Keratinocyte (primary cell): Measurements from ENCODE around the gene TCERG1L.

ENCODE experiments used
- EZH2 ChIP-seq: IDR thresholded peaks from one replicate; pipeline ENCODE4 v1.6.1; 2012; ENCODE audit warnings: inconsistent platforms, mild to moderate bottlenecking, low read length, moderate library complexity
- TF ChIP-seq, protein P1 (sequence below), 3 experiments: IDR thresholded peaks in 1 of 3; conservative IDR thresholded peaks in 1 of 3; optimal IDR thresholded peaks in 1 of 3; 2 replicates in 2 of 3; 3 replicates in 1 of 3; pipeline versions ENCODE3 to v1.5.1; 2011; ENCODE audit warnings: low read length in 3 of 3, mild to moderate bottlenecking in 3 of 3, moderate library complexity in 2 of 3, control low read depth in 1 of 3, inconsistent platforms in 1 of 3; ENCODE audit not compliant: insufficient read depth in 2 of 3; ENCODE audit errors: extremely low read depth in 1 of 3

- TF ChIP-seq, protein P1, sequence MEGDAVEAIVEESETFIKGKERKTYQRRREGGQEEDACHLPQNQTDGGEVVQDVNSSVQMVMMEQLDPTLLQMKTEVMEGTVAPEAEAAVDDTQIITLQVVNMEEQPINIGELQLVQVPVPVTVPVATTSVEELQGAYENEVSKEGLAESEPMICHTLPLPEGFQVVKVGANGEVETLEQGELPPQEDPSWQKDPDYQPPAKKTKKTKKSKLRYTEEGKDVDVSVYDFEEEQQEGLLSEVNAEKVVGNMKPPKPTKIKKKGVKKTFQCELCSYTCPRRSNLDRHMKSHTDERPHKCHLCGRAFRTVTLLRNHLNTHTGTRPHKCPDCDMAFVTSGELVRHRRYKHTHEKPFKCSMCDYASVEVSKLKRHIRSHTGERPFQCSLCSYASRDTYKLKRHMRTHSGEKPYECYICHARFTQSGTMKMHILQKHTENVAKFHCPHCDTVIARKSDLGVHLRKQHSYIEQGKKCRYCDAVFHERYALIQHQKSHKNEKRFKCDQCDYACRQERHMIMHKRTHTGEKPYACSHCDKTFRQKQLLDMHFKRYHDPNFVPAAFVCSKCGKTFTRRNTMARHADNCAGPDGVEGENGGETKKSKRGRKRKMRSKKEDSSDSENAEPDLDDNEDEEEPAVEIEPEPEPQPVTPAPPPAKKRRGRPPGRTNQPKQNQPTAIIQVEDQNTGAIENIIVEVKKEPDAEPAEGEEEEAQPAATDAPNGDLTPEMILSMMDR (optimal IDR thresholded peaks at IDR 0.05 in 1 of 3, IDR thresholded peaks at IDR 0.05 in 1 of 3, conservative IDR thresholded peaks at IDR 0.05 in 1 of 3; ENCODE audit: extremely low read depth in 1 of 3, insufficient read depth in 2 of 3, low read length in 3 of 3), result no peak
- no peak for TF ChIP-seq EZH2
Observed at GRCh38 chr10:131047501-131047900, 264.0 kb downstream of the TCERG1L start.
